GM12892 (cell line): Measurements from ENCODE around the gene BAZ2B.

Experiments used
- POLR2A ChIP-seq: IDR thresholded peaks from 2 replicates; pipeline ENCODE4 v1.6.1; 2011; ENCODE audit warnings: low read depth, low read length, control low read depth
- TAF1 ChIP-seq: IDR thresholded peaks from 2 replicates; pipeline ENCODE4 v1.6.1; 2011; ENCODE audit warnings: low read depth, mild to moderate bottlenecking, control low read depth, low read length, borderline replicate concordance

DNA sequence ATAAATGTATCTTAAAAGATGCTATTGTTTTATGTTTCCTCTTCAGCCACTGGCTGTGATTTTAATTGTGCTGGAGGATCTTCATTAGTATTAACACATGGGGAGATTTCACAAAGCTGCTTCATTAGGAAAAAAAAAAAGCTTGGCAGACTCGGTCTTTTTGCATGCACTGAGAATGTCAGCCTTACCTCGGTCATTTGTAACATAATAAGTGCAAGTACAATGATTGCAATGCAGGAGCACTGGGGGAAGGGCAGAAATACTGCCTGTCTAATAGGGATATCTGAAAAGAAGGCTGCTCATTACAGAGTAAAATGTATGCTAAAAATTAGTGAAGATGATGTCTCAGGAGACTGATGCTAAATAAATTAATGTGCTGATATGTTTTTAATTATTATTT, 1.3 kb upstream of the BAZ2B start:
- no peak for TF ChIP-seq TAF1
- no peak for TF ChIP-seq POLR2A
